ENCODE measurements around the gene PPIP5K1. TPM values are rescaled to one million over a fixed set of nuclear protein-coding genes. Genes with fewer than 3 reads are reported as not detected.

Gene PPIP5K1
- total RNA-seq, 1 donor from 2014 or later = 12.8 TPM

DNA sequence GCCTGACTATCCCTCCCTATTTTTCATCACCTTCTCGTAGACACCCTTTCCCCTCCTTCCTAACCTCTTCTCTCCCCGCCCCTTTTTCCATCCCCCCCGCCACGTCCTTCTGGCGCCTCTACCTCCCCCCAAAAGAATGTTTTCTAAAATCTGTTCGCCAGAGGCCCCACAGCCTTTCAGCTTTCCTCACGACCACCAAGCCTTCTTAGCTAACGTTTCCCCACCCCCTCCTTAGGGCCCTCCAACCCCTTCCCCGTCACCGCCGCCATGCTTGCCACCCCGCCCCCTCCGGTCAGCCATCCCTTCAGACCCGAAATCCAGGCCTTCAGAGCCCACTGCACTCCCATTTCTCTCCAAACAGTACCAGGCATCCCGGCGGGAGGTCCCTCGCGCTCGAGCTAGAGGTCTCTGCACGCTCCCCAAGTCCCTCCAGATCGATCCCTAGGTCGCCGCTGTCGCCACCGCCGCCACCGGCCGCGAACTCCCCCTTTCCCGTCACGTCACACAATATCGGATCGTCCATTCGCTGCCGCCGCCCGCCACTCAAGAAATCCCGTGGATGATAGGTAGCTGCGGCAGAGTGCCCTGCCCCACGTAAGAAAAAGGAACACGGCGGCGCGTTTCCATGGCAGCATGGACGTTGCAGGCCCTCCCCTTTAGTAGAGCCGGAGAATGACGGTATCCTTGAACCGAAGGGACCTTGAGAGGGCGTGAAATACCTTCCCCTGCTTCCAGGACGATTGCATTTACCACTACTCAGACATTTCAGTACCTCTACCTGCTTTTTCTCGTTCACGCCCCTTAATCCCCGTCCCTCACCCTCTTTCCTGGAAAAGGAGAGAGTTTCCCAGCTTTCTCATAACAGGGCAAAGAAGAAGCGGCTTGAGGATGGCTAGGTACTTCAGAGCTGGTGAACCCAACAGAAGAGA is 97.1 kb downstream of the PPIP5K1 start, which contains the start of gene TP53BP1:
Gene TP53BP1, minus strand, starts transcription at position 484 of the 929 bp plus-strand sequence. Its CDS starts 113 bp downstream, at position 371.
- H3K27me3 ChIP-seq (ENCODE audit: low read depth) = no peaks in the 10 kb centered on the region
- peak within 1 kb of the TSS; percentile 91 for H3K4me3 ChIP-seq
- TF ChIP-seq CTCF (IDR thresholded peaks at IDR 0.05; ENCODE audit: borderline replicate concordance) = no peak
- peaks cover 34% of the 10 kb centered on the region for H3K4me1 ChIP-seq
- no peaks in the 10 kb centered on the region for H3K9me3 ChIP-seq (replicated peaks)
- H3K27ac ChIP-seq (replicated peaks) = peak within 1 kb of the TSS; percentile 85
- intact Hi-C loops (cut with micrococcal nuclease) = no loop called here
- DNase-seq = peak; percentile 98
- H3K36me3 ChIP-seq = peaks cover 19% of the 10 kb centered on the region

GRCh38 chr15:43492266-43492665 is 97.7 kb downstream of the PPIP5K1 start:
- no peaks in the 10 kb centered on the region for H3K27me3 ChIP-seq (ENCODE audit: low read depth)
- peak overlapping the region; percentile 85 for H3K27ac ChIP-seq (replicated peaks)
- H3K4me1 ChIP-seq = peaks cover 34% of the 10 kb centered on the region
- DNase-seq = no peak
- no peak for TF ChIP-seq CTCF (IDR thresholded peaks at IDR 0.05; ENCODE audit: borderline replicate concordance)
- H3K9me3 ChIP-seq (replicated peaks) = no peaks in the 10 kb centered on the region
- intact Hi-C loops (cut with micrococcal nuclease) = no loop called here
- H3K36me3 ChIP-seq = peaks cover 25% of the 10 kb centered on the region
- H3K4me3 ChIP-seq = peak overlapping the region; percentile 91

DNA sequence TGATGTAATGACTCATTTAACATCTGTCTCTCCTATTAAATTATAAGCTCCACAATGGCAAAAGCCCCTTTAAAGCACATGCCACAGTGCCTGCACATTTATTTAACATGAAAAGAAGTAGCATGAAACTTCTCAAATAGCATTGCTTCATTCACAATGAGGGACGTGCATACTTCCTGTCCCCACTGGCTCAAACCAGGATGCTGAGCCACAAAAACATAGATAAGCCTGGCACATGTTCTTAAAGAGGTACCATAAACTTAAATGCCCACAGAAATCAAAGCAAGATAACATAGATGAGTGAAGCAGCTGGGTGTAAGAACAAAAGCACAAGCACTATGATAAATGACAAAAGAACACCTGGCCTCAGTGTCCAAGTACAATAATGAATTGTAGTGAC is 100.8 kb downstream of the PPIP5K1 start:
- no peak for DNase-seq
- H3K36me3 ChIP-seq = peaks cover 41% of the 10 kb centered on the region
- H3K9me3 ChIP-seq (replicated peaks) = no peaks in the 10 kb centered on the region
- TF ChIP-seq CTCF (IDR thresholded peaks at IDR 0.05; ENCODE audit: borderline replicate concordance) = no peak
- no peak overlapping the region for H3K4me3 ChIP-seq
- no peaks in the 10 kb centered on the region for H3K27me3 ChIP-seq (ENCODE audit: low read depth)
- peaks cover 39% of the 10 kb centered on the region for H3K4me1 ChIP-seq
- H3K27ac ChIP-seq (replicated peaks) = no peak overlapping the region
- intact Hi-C loops (cut with micrococcal nuclease) = no loop called here

DNA sequence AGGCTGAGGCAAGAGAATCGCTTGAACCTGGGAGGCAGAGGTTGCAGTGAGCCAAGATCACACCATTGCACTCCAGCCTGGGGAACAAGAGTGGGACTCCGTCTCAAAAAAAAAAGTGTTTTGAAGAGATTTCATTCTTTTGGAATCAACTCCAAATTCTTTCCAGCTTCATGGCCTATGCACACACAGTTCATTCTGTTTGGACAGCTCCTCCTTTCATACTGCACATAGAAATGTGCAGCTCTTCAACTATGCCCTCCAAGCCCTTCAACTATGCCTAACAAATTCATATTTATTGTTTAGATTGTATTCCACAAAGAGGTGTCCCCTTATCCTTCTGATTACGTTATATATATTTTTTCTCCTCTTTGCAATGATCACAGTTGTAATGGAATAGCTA is 101.2 kb downstream of the PPIP5K1 start:
- TF ChIP-seq CTCF (IDR thresholded peaks at IDR 0.05; ENCODE audit: borderline replicate concordance) = no peak
- Histone ChIP-seq H3K4me1 (peaks cover 43% of the 10 kb centered on the region), H3K36me3 (peaks cover 41% of the 10 kb centered on the region), H3K27me3 (ENCODE audit: low read depth) (no peaks in the 10 kb centered on the region), H3K9me3 (replicated peaks) (no peaks in the 10 kb centered on the region), H3K27ac (replicated peaks) (no peak overlapping the region), H3K4me3 (no peak overlapping the region)
- DNase-seq = no peak
- intact Hi-C loops (cut with micrococcal nuclease) = no loop called here

DNA sequence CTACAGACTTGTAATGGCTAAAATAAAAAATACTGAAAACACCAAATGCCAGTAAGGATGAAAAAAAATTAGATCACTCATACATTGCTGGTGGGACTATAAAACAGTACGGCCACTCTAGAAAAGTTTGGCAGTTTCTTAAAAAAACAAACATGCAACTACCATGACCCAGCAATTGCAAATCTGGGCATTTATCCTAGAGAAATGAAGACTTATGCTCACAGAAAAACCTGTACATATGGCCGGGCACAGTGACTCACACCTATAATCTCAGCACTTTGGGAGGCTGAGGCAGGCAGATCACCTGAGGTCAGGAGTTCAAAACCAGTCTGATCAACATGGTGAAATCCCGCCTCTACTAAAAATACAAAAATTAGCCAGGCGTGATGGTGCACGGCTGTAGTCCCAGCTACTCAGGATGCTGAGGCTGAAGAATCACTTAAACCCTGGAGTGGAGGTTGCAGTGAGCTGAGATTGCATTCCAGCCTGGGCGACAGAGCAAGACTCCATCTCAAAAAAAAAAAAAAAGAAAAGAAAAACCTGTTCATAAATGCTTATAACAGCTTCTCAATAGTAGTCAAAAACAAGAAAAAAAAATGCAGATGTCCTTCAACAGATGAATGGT is 102.6 kb downstream of the PPIP5K1 start:
- intact Hi-C loops (cut with micrococcal nuclease) = no loop called here
- DNase-seq = no peak
- peaks cover 43% of the 10 kb centered on the region for H3K36me3 ChIP-seq

More for the DNA sequence above, 102.6 kb downstream of the PPIP5K1 start:
- no peaks in the 10 kb centered on the region for H3K27me3 ChIP-seq (ENCODE audit: low read depth)
- H3K4me3 ChIP-seq = no peak overlapping the region
- no peak overlapping the region for H3K27ac ChIP-seq (replicated peaks)
- H3K4me1 ChIP-seq = peaks cover 35% of the 10 kb centered on the region
- TF ChIP-seq CTCF (IDR thresholded peaks at IDR 0.05; ENCODE audit: borderline replicate concordance) = no peak
- H3K9me3 ChIP-seq (replicated peaks) = no peaks in the 10 kb centered on the region

Data from left ventricle myocardium inferior (tissue), 1 donor.